Fibroblast of lung (primary cell): ENCODE measurements around the gene AQR. TPM values are rescaled to one million over a fixed set of nuclear protein-coding genes. Genes with fewer than 3 reads are reported as not detected.

Source experiments
- DNase-seq, 2 donors: peaks; one replicate each; pipeline versions ENCODE4 v3.0.0 to v3.0.0-alpha.2; 2010; ENCODE audit warnings: low read depth in 2 of 2
- H2AFZ ChIP-seq: 2 replicates; pipeline ENCODE4 v1.5.1; 2012; ENCODE audit warnings: low read length, control low read depth, inconsistent platforms
- H3K27ac ChIP-seq: 2 replicates; pipeline ENCODE4 v1.5.1; 2011; ENCODE audit warnings: low read length, control low read depth; ENCODE audit not compliant: insufficient read depth
- H3K27me3 ChIP-seq: 2 replicates; pipeline ENCODE4 v1.5.1; 2011; ENCODE audit warnings: mild to moderate bottlenecking, low read length; ENCODE audit not compliant: control insufficient read depth, insufficient read depth
- H3K36me3 ChIP-seq: 2 replicates; pipeline ENCODE4 v1.5.1; 2011; ENCODE audit warnings: low read length; ENCODE audit not compliant: control insufficient read depth, insufficient read depth
- H3K4me1 ChIP-seq: 2 replicates; pipeline ENCODE4 v1.5.1; 2011; ENCODE audit warnings: low read length; ENCODE audit not compliant: control insufficient read depth, insufficient read depth; ENCODE audit errors: extremely low read depth
- H3K4me2 ChIP-seq: 2 replicates; pipeline ENCODE4 v1.5.1; 2011; ENCODE audit warnings: low read length, control low read depth; ENCODE audit not compliant: insufficient read depth; ENCODE audit errors: extremely low read depth
- H3K4me3 ChIP-seq, 4 experiments: fragments of 200-600 bp in 1 of 4; sonication (generic) in 1 of 4; replicated peaks in 1 of 4; 2 replicates each; pipeline ENCODE4 v1.5.1; 2011 to 2016; ENCODE audit warnings: low read length in 4 of 4, low read depth in 3 of 4, mild to moderate bottlenecking in 3 of 4, control low read depth in 2 of 4, inconsistent platforms in 1 of 4, mixed read lengths in 1 of 4; ENCODE audit not compliant: insufficient read depth in 1 of 4; ENCODE audit errors: control extremely low read depth in 1 of 4
- H3K79me2 ChIP-seq: 2 replicates; pipeline ENCODE4 v1.5.1; 2012; ENCODE audit warnings: mild to moderate bottlenecking, low read length, inconsistent platforms; ENCODE audit not compliant: control insufficient read depth, insufficient read depth
- H3K9ac ChIP-seq: 2 replicates; pipeline ENCODE4 v1.5.1; 2011; ENCODE audit warnings: mild to moderate bottlenecking, low read length, control low read depth; ENCODE audit not compliant: insufficient read depth
- H3K9me3 ChIP-seq: 2 replicates; pipeline ENCODE4 v1.5.1; 2012; ENCODE audit warnings: low read depth, low read length; ENCODE audit not compliant: control insufficient read depth, insufficient read depth
- H4K20me1 ChIP-seq: 2 replicates; pipeline ENCODE4 v1.5.1; 2011; ENCODE audit warnings: low read length; ENCODE audit not compliant: control insufficient read depth, insufficient read depth; ENCODE audit errors: extremely low read depth
- CTCF ChIP-seq, 2 donors: IDR thresholded peaks in 1 of 2; conservative IDR thresholded peaks in 1 of 2; 1 replicate in 1 of 2; 2 replicates in 1 of 2; pipeline ENCODE4 v1.5.1; 2011 to 2012; ENCODE audit warnings: low read length in 2 of 2, control low read depth in 1 of 2, inconsistent platforms in 1 of 2, low read depth in 1 of 2, mild to moderate bottlenecking in 1 of 2
- EZH2 ChIP-seq: IDR thresholded peaks from 2 replicates; pipeline ENCODE4 v1.5.1; 2012; ENCODE audit warnings: low read length, control low read depth, mild to moderate bottlenecking; ENCODE audit errors: missing control alignments
- polyA minus RNA-seq: library from RNA; depleted of rRNA, polyadenylated mRNA; stranded (reverse); fragments of >200 nt; gene quantifications from 2 replicates; pipeline ENCODE4 v1.2.3, GENCODE V29; 2011; ENCODE audit warnings: low replicate concordance
- polyA plus RNA-seq, 2 donors: library from polyadenylated mRNA; depleted of rRNA in 1 of 2; stranded (reverse) in 1 of 2; unstranded in 1 of 2; fragments of >200 nt; gene quantifications; 2 replicates each; pipeline ENCODE4 v1.2.1, GENCODE V29; 2011 to 2012; ENCODE audit warnings: missing spikeins in 1 of 2
- total RNA-seq: library from RNA; depleted of rRNA; stranded (reverse); fragments of >200 nt; gene quantifications from 2 replicates; pipeline ENCODE4 v1.2.1, GENCODE V29; 2014

Gene AQR
- total RNA-seq (18.2 and 19.7 TPM in 2 replicates), polyA plus RNA-seq (33.0 and 37.4 TPM in 2 replicates), polyA minus RNA-seq (4.4 and 4.5 TPM in 2 replicates)
- polyA plus RNA-seq (2012), result 13.2 and 14.5 TPM in 2 replicates

GRCh38 chr15:34969340-34970097 is at the start of gene AQR:
Gene AQR (minus strand): TSS chr15:34969742. CDS start chr15:34969613, 129 bp downstream.
- no peaks in the 10 kb centered on the region for H3K36me3 ChIP-seq
- H3K9ac ChIP-seq, result peak within 1 kb of the TSS; percentile 83
- TF ChIP-seq CTCF (conservative IDR thresholded peaks at IDR 0.05 in 1 of 2, IDR thresholded peaks at IDR 0.05 in 1 of 2; ENCODE audit: low read depth in 1 of 2, low read length in 2 of 2) (peak; percentile 73 to 94), EZH2 (no peak)
- H2AFZ ChIP-seq, result peak within 1 kb of the TSS; percentile 97
- DNase-seq, result peak; percentile 98 to 99
- H4K20me1 ChIP-seq, result no peaks in the 10 kb centered on the region
- H3K4me2 ChIP-seq, result peak within 1 kb of the TSS; percentile 62
- no peaks in the 10 kb centered on the region for H3K4me1 ChIP-seq
- no peaks in the 10 kb centered on the region for H3K27me3 ChIP-seq
- peaks cover 34% of the 10 kb centered on the region for H3K79me2 ChIP-seq
- peak within 1 kb of the TSS; percentile 84 to 99 (median 89) for H3K4me3 ChIP-seq
- H3K27ac ChIP-seq, result peak within 1 kb of the TSS; percentile 82
- no peaks in the 10 kb centered on the region for H3K9me3 ChIP-seq

GRCh38 chr15:35014241-35014640 is 44.7 kb upstream of the AQR start:
- Histone ChIP-seq H3K27ac (no peak overlapping the region), H3K9ac (no peak overlapping the region), H3K79me2 (no peaks in the 10 kb centered on the region), H3K4me1 (no peaks in the 10 kb centered on the region), H3K4me3 (no peak overlapping the region), H3K4me2 (no peak overlapping the region), H3K36me3 (no peaks in the 10 kb centered on the region), H2AFZ (no peak overlapping the region), H4K20me1 (no peaks in the 10 kb centered on the region), H3K27me3 (no peaks in the 10 kb centered on the region), H3K9me3 (no peaks in the 10 kb centered on the region)
- TF ChIP-seq EZH2 (no peak), CTCF (conservative IDR thresholded peaks at IDR 0.05 in 1 of 2, IDR thresholded peaks at IDR 0.05 in 1 of 2; ENCODE audit: low read depth in 1 of 2, low read length in 2 of 2) (no peak)
- no peak for DNase-seq

GRCh38 chr15:35013370-35013769 is 43.8 kb upstream of the AQR start:
- no peak overlapping the region for H3K4me3 ChIP-seq
- TF ChIP-seq EZH2 (no peak), CTCF (conservative IDR thresholded peaks at IDR 0.05 in 1 of 2, IDR thresholded peaks at IDR 0.05 in 1 of 2; ENCODE audit: low read depth in 1 of 2, low read length in 2 of 2) (no peak)
- no peaks in the 10 kb centered on the region for H3K27me3 ChIP-seq
- H3K27ac ChIP-seq, result no peak overlapping the region
- H3K9ac ChIP-seq, result no peak overlapping the region
- DNase-seq, result no peak
- H3K79me2 ChIP-seq, result no peaks in the 10 kb centered on the region
- no peak overlapping the region for H2AFZ ChIP-seq
- no peaks in the 10 kb centered on the region for H3K9me3 ChIP-seq
- H3K4me1 ChIP-seq, result no peaks in the 10 kb centered on the region
- H3K4me2 ChIP-seq, result no peak overlapping the region
- no peaks in the 10 kb centered on the region for H3K36me3 ChIP-seq
- H4K20me1 ChIP-seq, result no peaks in the 10 kb centered on the region
